ENCODE measurements around the gene FOXL2. TPM values are rescaled to one million over a fixed set of nuclear protein-coding genes. Genes with fewer than 3 reads are reported as not detected.

FOXL2 gene
- total and polyA plus RNA-seq, 10 of the 15 experiments (the other 5 are each of a cell fraction or from before 2014, with no cell fraction given): not detected

- Histone ChIP-seq H3K9ac (ENCODE audit: control insufficient read depth, insufficient read depth, low read length) (no peak overlapping the region), H3K4me2 (ENCODE audit: control insufficient read depth, insufficient read depth) (no peak overlapping the region), H3K9me3 (replicated peaks; ENCODE audit: control insufficient read depth, insufficient read depth, low read length) (no peaks in the 10 kb centered on the region), H3K4me3 (no peak overlapping the region), H3K27ac (ENCODE audit: control insufficient read depth, insufficient read depth) (no peak overlapping the region), H3K79me2 (ENCODE audit: control insufficient read depth, insufficient read depth, low read length) (no peaks in the 10 kb centered on the region), H3K27me3 (replicated peaks in 1 of 2; ENCODE audit: control insufficient read depth in 2 of 2, insufficient read depth in 2 of 2, low read length in 1 of 2) (peaks cover 0 to 4% of the 10 kb centered on the region in 2 experiments; a peak in 2 of 4 replicates), H2AFZ (ENCODE audit: control insufficient read depth, low read depth, low read length) (no peak overlapping the region), H4K20me1 (ENCODE audit: control insufficient read depth, insufficient read depth) (no peaks in the 10 kb centered on the region), H3K4me1 (ENCODE audit: control insufficient read depth, insufficient read depth, low read length) (peaks cover 3% of the 10 kb centered on the region; the same call in 1 of the 2 replicates), H3K36me3 (ENCODE audit: control insufficient read depth in 2 of 2, insufficient read depth in 2 of 2, low read length in 1 of 2) (no peaks in the 10 kb centered on the region)
- ChIA-PET POLR2A (no interaction called here), CTCF (interaction anchor here (0.6 to 18.6 kb wide), 12 partner anchors 11 to 434 kb away, joined by 3 to 451 read pairs (median 4); partner anchors contain the start of gene CEP70), SMC1A (ENCODE audit: uncharacterized antibody, unreplicated experiment) (interaction anchor here (0.5 to 7.1 kb wide), 6 partner anchors 12 to 318 kb away, joined by 3 to 132 read pairs (median 4); partner anchors contain the start of gene CEP70), RAD21 (ENCODE audit: unreplicated experiment) (interaction anchor here (7.7 kb wide), 1 partner anchor 213 kb away, joined by 146 read pairs; no protein-coding TSS in a partner anchor)
- no TSS peak for BruUV-seq (replicated peaks)
- DNase-seq (ENCODE audit: low read depth, low spot score) (no peak), FAIRE-seq (no peak), ATAC-seq (no peak)
- in situ Hi-C loops (cut with MboI): loop anchor here (10.0 kb wide), 1 partner anchor 847 kb away; no protein-coding TSS in a partner anchor
- WGBS (ENCODE audit: insufficient coverage, insufficient replicate concordance, low lambda C conversion rate, missing lambda C conversion rate): 46% methylated on average over 1 of the region's 1 CpG
- intact Hi-C loops (cut with micrococcal nuclease; ENCODE audit: unreplicated experiment): no loop called here
- no peak for TF ChIP-seq MEF2A (IDR thresholded peaks at IDR 0.05; ENCODE audit: insufficient read depth, low read depth, low read length)
- TF ChIP-seq, protein P1, sequence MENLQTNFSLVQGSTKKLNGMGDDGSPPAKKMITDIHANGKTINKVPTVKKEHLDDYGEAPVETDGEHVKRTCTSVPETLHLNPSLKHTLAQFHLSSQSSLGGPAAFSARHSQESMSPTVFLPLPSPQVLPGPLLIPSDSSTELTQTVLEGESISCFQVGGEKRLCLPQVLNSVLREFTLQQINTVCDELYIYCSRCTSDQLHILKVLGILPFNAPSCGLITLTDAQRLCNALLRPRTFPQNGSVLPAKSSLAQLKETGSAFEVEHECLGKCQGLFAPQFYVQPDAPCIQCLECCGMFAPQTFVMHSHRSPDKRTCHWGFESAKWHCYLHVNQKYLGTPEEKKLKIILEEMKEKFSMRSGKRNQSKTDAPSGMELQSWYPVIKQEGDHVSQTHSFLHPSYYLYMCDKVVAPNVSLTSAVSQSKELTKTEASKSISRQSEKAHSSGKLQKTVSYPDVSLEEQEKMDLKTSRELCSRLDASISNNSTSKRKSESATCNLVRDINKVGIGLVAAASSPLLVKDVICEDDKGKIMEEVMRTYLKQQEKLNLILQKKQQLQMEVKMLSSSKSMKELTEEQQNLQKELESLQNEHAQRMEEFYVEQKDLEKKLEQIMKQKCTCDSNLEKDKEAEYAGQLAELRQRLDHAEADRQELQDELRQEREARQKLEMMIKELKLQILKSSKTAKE (IDR thresholded peaks at IDR 0.05; ENCODE audit: low read depth, poor library complexity, severe bottlenecking): no peak
- TF ChIP-seq BHLHE40 (IDR thresholded peaks at IDR 0.05; ENCODE audit: borderline replicate concordance in 1 of 2, low read depth in 2 of 2, low read length in 1 of 2): no peak
- no peak for TF ChIP-seq FOXK2 (IDR thresholded peaks at IDR 0.05)
- no peak for TF ChIP-seq SUZ12 (IDR thresholded peaks at IDR 0.05; ENCODE audit: unreplicated experiment)
- no peak for TF ChIP-seq CHD1 (IDR thresholded peaks at IDR 0.05; ENCODE audit: low read depth, low read length)
- no peak for TF ChIP-seq BCL11A (IDR thresholded peaks at IDR 0.05; ENCODE audit: low read depth, low read length)
- no peak for TF ChIP-seq REST (IDR thresholded peaks at IDR 0.05; ENCODE audit: low read depth, low read length)
- TF ChIP-seq CBX3 (IDR thresholded peaks at IDR 0.05; ENCODE audit: borderline replicate concordance, low read depth): no peak
- no peak for TF ChIP-seq ATF3 (IDR thresholded peaks at IDR 0.05; ENCODE audit: borderline replicate concordance, extremely low read depth, low read depth, low read length)
These were observed 35.3 kb downstream of the FOXL2 start for GRCh38 chr3:138911621-138912020.
